ENCODE data around the gene RINL. TPM values are rescaled to one million over a fixed set of nuclear protein-coding genes. Genes with fewer than 3 reads are reported as not detected.

The RINL gene
- total RNA-seq: 1 to 10 TPM; 4.7 to 5.5 TPM

- H3K9me3 ChIP-seq: no peaks in the 10 kb centered on the region
- no peaks in the 10 kb centered on the region for H3K4me1 ChIP-seq (ENCODE audit: control insufficient read depth in 1 of 2, low read depth in 2 of 2)
- ATAC-seq (ENCODE audit: insufficient number of reproducible peaks, low FRiP score, low read depth) (no peak), DNase-seq (ENCODE audit: low spot score) (no peak)
- no peaks in the 10 kb centered on the region for H3K27me3 ChIP-seq (replicated peaks; ENCODE audit: insufficient read depth)
- H3K36me3 ChIP-seq: peaks cover 10% of the 10 kb centered on the region
- peak within 1 kb of the TSS in 1 of 2 donors; percentile 34 for H3K27ac ChIP-seq
- TF ChIP-seq CTCF (IDR thresholded peaks at IDR 0.05): no peak
- peak within 1 kb of the TSS; percentile 38 for H3K4me3 ChIP-seq
Measured at GRCh38 chr19:38877781-38878574, at the start of gene RINL. TSS of gene RINL (minus strand) at chr19:38878275. CDS start at chr19:38876742, 1,533 bp downstream.

- Histone ChIP-seq H3K27ac (no peak overlapping the region), H3K36me3 (peaks cover 3% of the 10 kb centered on the region), H3K27me3 (replicated peaks; ENCODE audit: insufficient read depth) (no peaks in the 10 kb centered on the region), H3K4me1 (ENCODE audit: control insufficient read depth in 1 of 2, low read depth in 2 of 2) (no peaks in the 10 kb centered on the region), H3K4me3 (no peak overlapping the region), H3K9me3 (no peaks in the 10 kb centered on the region)
- DNase-seq (ENCODE audit: low spot score) (no peak), ATAC-seq (ENCODE audit: insufficient number of reproducible peaks, low FRiP score, low read depth) (no peak)
- TF ChIP-seq CTCF (IDR thresholded peaks at IDR 0.05): no peak
Measured at GRCh38 chr19:38924388-38924787, 46.3 kb upstream of the RINL start.

GRCh38 chr19:38922482-38922881, 44.4 kb upstream of the RINL start:
- Histone ChIP-seq H3K4me1 (ENCODE audit: control insufficient read depth in 1 of 2, low read depth in 2 of 2) (no peaks in the 10 kb centered on the region), H3K36me3 (peaks cover 3% of the 10 kb centered on the region), H3K4me3 (no peak overlapping the region), H3K27me3 (replicated peaks; ENCODE audit: insufficient read depth) (no peaks in the 10 kb centered on the region), H3K27ac (no peak overlapping the region), H3K9me3 (no peaks in the 10 kb centered on the region)
- TF ChIP-seq CTCF (IDR thresholded peaks at IDR 0.05): no peak
- DNase-seq (ENCODE audit: low spot score): no peak
- ATAC-seq (ENCODE audit: insufficient number of reproducible peaks, low FRiP score, low read depth): no peak

GRCh38 chr19:38921420-38922274, 43.6 kb upstream of the RINL start:
- Histone ChIP-seq H3K27me3 (replicated peaks; ENCODE audit: insufficient read depth) (no peaks in the 10 kb centered on the region), H3K4me1 (ENCODE audit: control insufficient read depth in 1 of 2, low read depth in 2 of 2) (no peaks in the 10 kb centered on the region), H3K9me3 (no peaks in the 10 kb centered on the region), H3K27ac (no peak overlapping the region), H3K4me3 (no peak overlapping the region), H3K36me3 (peaks cover 3% of the 10 kb centered on the region)
- ATAC-seq (ENCODE audit: insufficient number of reproducible peaks, low FRiP score, low read depth) (no peak), DNase-seq (ENCODE audit: low spot score) (no peak)
- no peak for TF ChIP-seq CTCF (IDR thresholded peaks at IDR 0.05)
